ENCODE results near the gene TSPAN9. TPM values are rescaled to one million over a fixed set of nuclear protein-coding genes. Genes with fewer than 3 reads are reported as not detected.

The TSPAN9 gene
- total RNA-seq, 4 donors from 2014 or later: 23.4 to 43.3 (median 29.4) TPM

DNA sequence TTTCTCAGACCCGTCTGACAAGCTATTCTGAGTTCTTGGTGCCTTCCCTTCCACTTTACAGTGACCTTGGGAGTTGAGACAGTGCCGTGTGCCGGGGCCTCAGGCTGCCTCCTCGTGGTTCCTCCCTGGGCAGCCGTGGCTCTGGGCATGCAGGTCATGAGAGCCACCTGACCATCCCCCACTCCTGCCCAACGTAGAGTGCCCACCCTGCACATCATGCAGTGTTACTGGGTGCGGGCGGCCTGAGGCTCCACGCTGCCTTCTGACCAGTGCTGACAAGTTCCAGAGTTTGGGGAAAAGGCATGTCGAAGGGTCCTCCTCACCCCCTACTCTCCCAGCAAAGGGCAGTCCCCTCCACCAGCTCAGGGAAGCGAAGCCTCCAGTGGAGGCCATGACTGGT is 190.5 kb downstream of the TSPAN9 start:
- ATAC-seq (ENCODE audit: low FRiP score) (no peak), DNase-seq (ENCODE audit: low spot score) (no peak)
- TF ChIP-seq, protein P1, sequence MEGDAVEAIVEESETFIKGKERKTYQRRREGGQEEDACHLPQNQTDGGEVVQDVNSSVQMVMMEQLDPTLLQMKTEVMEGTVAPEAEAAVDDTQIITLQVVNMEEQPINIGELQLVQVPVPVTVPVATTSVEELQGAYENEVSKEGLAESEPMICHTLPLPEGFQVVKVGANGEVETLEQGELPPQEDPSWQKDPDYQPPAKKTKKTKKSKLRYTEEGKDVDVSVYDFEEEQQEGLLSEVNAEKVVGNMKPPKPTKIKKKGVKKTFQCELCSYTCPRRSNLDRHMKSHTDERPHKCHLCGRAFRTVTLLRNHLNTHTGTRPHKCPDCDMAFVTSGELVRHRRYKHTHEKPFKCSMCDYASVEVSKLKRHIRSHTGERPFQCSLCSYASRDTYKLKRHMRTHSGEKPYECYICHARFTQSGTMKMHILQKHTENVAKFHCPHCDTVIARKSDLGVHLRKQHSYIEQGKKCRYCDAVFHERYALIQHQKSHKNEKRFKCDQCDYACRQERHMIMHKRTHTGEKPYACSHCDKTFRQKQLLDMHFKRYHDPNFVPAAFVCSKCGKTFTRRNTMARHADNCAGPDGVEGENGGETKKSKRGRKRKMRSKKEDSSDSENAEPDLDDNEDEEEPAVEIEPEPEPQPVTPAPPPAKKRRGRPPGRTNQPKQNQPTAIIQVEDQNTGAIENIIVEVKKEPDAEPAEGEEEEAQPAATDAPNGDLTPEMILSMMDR (IDR thresholded peaks at IDR 0.05): no peak

DNA sequence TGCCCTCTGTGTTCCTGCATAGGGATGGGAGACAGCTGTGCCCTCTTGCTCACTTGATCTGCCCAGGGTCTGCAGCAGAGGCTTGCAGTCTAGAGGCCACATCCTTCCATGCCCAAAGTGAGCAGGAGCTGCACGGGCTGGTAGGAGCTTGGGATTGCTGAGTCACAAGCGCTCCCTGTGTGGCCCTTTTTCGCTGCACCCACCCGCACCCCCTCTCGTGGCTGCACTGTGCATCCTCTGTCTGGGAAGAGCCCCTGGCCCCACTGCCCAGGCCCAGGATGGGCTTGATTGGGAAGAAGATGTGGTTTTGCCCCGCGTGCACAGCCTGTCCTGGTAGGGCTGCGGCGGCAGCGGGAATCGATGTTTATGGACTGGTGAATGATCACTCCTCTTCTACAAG is 192.4 kb downstream of the TSPAN9 start:
- TF ChIP-seq, protein P1 (IDR thresholded peaks at IDR 0.05): no peak
- no peak for ATAC-seq (ENCODE audit: low FRiP score)
- DNase-seq (ENCODE audit: low spot score): no peak

DNA sequence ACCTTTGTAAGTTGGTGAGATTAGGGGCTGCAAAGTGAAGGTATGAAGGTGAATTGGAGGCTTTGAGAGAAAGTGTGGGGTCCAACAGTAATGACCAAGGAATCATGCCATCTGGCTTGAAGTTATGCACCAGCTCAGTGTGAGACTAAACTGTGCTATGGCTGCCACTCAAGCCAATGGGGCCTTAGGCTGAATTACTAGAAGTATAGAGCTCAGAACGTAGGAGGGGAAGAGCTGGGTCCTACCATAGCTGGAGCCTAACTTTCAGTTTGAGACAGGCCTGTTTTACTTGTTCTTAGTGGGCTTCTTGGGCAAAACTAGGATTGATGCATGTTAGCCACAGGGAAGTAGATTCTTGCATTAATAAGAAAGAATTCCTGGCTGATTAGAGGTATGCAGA is 194.0 kb downstream of the TSPAN9 start:
- TF ChIP-seq, protein P1 (IDR thresholded peaks at IDR 0.05): no peak
- ATAC-seq (ENCODE audit: low FRiP score): no peak
- DNase-seq (ENCODE audit: low spot score): no peak

DNA sequence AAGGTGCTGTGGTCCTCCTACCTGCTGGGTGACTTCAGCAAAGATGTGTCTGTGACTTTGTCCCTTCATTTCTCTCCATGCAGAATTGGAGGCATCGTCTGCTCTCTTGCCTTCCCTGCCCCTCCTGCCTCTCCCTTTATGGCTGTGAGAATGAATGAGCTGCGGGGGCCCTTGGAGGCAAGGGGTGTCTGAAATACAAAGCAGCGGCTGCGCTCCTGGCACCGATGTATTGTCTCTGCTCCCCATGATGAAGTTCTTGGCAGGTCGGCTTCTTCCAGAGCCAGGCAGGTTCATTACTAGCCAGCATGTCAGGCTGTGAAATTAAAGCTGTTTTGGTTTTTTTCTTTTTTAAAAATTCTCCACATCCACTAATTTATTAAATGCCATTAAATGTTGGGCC is 194.5 kb downstream of the TSPAN9 start:
- ATAC-seq (ENCODE audit: low FRiP score): no peak
- DNase-seq (ENCODE audit: low spot score): no peak
- TF ChIP-seq, protein P1 (IDR thresholded peaks at IDR 0.05): no peak

DNA sequence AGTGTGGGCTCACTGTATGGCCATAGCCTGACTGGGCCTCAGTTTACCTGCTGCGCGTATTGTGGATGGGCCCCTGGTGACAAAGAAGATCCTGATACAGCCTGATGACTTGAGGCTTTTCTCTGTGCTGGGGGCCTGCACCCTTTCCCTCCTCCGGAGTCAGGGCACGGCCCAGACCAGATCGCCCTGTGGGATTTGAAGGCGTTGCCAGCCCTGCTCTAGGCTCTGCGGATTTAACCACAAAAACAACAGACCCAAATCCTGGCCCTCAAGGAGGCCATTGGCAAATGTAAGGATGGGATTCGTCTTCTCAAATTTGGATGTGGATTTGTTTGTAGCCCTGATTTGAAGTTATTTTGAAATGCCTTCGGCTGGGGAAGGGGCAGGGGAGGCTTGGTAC is 195.8 kb downstream of the TSPAN9 start:
- no peak for ATAC-seq (ENCODE audit: low FRiP score)
- no peak for DNase-seq (ENCODE audit: low spot score)
- TF ChIP-seq, protein P1 (IDR thresholded peaks at IDR 0.05): no peak

DNA sequence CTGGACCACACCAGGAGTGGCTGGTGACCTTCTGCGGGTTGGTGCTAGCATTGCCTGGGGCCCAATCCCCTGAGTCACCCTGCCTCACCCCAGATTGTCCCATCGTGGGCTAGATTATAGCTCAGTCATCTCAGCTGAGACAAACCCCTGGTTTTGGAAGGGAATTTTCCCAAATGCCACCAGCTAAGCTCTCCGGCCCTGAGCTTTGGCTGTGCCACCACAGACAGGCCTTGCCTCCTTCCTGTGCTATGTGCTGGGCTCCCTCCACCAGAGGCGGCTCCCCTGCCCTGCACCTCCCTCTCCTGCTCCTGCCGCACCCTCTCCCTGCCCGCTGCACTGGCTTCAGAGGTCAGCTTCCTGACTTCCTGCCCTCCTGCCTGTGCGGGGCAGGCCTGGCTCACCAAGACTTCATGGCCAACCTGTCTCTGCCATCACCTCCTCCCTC is 196.3 kb downstream of the TSPAN9 start:
- ATAC-seq (ENCODE audit: low FRiP score): no peak
- DNase-seq (ENCODE audit: low spot score): no peak
- TF ChIP-seq, protein P1 (IDR thresholded peaks at IDR 0.05): no peak

DNA sequence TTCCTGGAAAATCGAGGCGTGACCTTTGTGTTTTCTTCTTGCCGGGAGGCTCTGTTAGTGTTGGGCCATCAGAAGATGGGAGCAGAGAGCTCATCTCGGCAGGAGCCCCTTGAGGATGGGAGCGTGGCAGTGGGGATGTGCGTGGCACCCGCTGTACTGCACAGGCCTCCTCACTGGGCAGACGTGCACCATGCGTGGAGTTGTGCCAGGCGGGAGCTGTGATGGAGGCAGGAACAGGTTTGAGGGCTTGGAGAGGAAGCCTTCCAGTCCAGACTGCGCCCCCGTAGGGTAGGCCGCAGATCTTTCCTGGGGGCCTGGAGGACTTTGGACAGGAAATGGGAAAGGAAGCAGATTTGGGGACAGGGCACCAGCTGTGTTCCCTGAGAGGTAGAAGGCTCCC is 197.5 kb downstream of the TSPAN9 start:
- DNase-seq (ENCODE audit: low spot score) (no peak), ATAC-seq (ENCODE audit: low FRiP score) (no peak)
- TF ChIP-seq, protein P1 (IDR thresholded peaks at IDR 0.05): no peak

Measured in omental fat pad (tissue), 4 donors.